Osteocyte (in vitro differentiated cells): ENCODE results near the gene C10orf143. TPM values are rescaled to one million over a fixed set of nuclear protein-coding genes. Genes with fewer than 3 reads are reported as not detected.

Experiments
- DNase-seq: peaks from one replicate; pipeline ENCODE4 v3.0.0; 2021; ENCODE audit warnings: mixed read lengths; ENCODE audit not compliant: unreplicated experiment; ENCODE audit errors: extremely low spot score
- H3K27ac Mint-ChIP-seq: one replicate; pipeline ENCODE4 v1.8.0; 2021; ENCODE audit warnings: mild to moderate bottlenecking, mixed read lengths; ENCODE audit not compliant: unreplicated experiment
- H3K27me3 Mint-ChIP-seq: one replicate; pipeline ENCODE4 v1.8.0; 2021; ENCODE audit warnings: mixed read lengths; ENCODE audit not compliant: unreplicated experiment
- H3K36me3 Mint-ChIP-seq: one replicate; pipeline ENCODE4 v1.8.0; 2021; ENCODE audit warnings: mixed read lengths; ENCODE audit not compliant: unreplicated experiment
- H3K4me1 Mint-ChIP-seq: one replicate; pipeline ENCODE4 v1.8.0; 2021; ENCODE audit warnings: mixed read lengths; ENCODE audit not compliant: unreplicated experiment
- H3K4me3 Mint-ChIP-seq: one replicate; pipeline ENCODE4 v1.8.0; 2021; ENCODE audit warnings: mild to moderate bottlenecking, moderate library complexity, mixed read lengths; ENCODE audit not compliant: unreplicated experiment
- H3K9me3 Mint-ChIP-seq: one replicate; pipeline ENCODE4 v1.8.0; 2021; ENCODE audit warnings: mixed read lengths; ENCODE audit not compliant: unreplicated experiment
- total RNA-seq: library from RNA; stranded (reverse); gene quantifications from 2 replicates; pipeline ENCODE4 v1.2.1, GENCODE V29; 2021
- TF ChIP-seq, protein P1 (sequence below): fragments of 200-600 bp; sonication (generic); IDR thresholded peaks from 2 replicates; pipeline ENCODE4 v1.5.0; 2021; ENCODE audit warnings: antibody characterized with exemption, mild to moderate bottlenecking, moderate library complexity

The C10orf143 gene
- total RNA-seq, 1 donor from 2014 or later, result 4.1 TPM

DNA sequence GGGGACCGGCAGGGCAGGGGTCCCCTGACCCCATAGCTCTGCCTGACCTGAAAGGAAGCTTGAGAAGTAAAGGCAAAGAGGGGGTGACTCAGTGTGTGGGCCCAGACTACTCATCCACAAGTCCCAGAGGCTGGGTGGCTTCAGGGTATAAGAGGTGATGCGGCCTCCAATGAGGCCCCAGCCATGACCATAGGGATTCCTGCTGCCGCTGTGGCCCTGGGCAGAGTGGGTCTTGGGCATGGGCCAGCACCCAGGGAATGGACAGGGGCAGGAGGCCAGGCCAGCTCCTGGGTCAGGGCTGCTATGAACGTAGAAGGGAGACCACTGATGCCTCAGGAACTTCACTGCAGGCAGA lies 82.2 kb downstream of the C10orf143 start:
- Mint-ChIP-seq H3K27me3 (no peaks in the 10 kb centered on the region), H3K4me3 (no peak overlapping the region), H3K4me1 (no peaks in the 10 kb centered on the region), H3K36me3 (no peaks in the 10 kb centered on the region), H3K27ac (no peak overlapping the region), H3K9me3 (peaks cover 15% of the 10 kb centered on the region)
- TF ChIP-seq, protein P1, sequence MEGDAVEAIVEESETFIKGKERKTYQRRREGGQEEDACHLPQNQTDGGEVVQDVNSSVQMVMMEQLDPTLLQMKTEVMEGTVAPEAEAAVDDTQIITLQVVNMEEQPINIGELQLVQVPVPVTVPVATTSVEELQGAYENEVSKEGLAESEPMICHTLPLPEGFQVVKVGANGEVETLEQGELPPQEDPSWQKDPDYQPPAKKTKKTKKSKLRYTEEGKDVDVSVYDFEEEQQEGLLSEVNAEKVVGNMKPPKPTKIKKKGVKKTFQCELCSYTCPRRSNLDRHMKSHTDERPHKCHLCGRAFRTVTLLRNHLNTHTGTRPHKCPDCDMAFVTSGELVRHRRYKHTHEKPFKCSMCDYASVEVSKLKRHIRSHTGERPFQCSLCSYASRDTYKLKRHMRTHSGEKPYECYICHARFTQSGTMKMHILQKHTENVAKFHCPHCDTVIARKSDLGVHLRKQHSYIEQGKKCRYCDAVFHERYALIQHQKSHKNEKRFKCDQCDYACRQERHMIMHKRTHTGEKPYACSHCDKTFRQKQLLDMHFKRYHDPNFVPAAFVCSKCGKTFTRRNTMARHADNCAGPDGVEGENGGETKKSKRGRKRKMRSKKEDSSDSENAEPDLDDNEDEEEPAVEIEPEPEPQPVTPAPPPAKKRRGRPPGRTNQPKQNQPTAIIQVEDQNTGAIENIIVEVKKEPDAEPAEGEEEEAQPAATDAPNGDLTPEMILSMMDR, result no peak
- DNase-seq, result no peak

DNA sequence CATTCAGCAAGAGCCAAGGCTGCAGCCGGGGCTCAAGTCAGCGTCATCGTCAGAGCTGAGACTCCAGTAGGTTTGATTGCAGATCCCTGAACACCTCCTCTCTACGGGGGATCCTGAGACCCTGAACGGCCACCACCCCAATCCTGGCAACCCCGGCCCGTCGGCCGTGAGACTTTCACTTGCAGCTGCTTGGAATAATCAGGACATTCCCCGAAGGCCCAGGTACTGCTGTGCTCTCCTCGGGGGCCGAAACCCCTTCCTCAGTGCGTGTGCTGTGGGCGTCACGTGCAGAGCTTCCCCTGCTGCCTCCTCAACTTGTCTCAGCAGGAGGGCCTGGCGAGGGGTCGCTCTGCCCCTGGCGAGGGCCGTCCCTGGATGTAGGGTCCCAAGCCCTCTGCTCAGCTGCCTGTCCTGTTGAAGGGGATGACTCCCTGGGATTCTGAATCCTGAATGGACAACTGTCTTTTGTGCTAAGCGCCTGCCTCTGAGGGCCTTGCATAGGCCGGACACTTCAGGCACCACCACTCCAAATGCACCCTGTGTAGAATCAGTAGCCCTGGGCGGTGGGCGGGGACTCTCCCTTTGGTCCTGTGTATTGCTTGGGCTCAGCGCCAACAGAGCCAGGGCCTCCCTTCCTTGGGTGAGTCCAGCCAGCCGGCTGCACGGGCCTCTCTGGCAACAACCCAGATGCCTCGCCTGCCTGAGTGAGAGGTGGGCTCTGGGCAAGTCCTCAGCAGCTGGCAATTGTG lies 82.7 kb downstream of the C10orf143 start:
- no peak overlapping the region for H3K4me3 Mint-ChIP-seq
- H3K9me3 Mint-ChIP-seq, result peaks cover 15% of the 10 kb centered on the region
- no peak for DNase-seq
- no peaks in the 10 kb centered on the region for H3K36me3 Mint-ChIP-seq
- TF ChIP-seq, protein P1, result no peak
- H3K27me3 Mint-ChIP-seq, result no peaks in the 10 kb centered on the region
- H3K27ac Mint-ChIP-seq, result no peak overlapping the region
- H3K4me1 Mint-ChIP-seq, result no peaks in the 10 kb centered on the region

DNA sequence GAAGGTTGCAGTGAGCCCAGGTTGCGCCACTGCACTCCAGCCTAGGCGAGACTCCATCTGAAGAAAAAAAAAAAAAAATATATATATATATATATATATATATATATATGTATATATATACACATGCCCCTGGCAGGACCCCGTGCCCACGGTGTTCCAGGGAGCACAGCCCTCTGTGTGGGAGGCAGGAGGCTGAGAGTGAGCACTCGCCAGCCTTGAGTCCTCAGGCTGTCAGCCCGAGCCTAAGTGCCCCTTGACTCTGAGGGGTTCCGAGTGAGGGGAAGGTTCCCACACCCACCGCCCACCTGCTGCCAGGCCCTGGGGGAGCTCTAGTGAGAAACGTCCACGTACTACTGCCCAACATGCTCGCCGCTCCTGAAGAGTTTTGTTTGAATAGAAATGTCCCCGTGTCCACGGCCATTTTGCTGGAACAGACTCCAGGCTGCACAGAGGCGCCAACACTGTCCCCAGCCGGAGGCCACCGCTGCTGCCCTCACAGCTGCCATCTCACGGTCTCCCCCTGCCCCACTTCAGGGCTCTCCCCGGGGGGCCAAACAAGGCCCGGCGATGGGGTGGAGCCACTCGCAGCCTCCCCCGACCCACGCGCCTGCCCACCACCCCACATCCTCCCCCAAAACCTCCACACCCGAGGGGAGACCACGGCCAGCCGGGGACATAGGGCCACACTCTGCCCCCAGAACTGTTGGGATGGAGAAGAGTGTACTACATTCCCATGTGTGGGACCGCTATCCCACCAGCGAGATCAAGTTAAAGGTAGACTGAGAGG lies 83.8 kb downstream of the C10orf143 start:
- DNase-seq, result no peak
- Mint-ChIP-seq H3K4me1 (no peaks in the 10 kb centered on the region), H3K27me3 (no peaks in the 10 kb centered on the region), H3K4me3 (no peak overlapping the region), H3K36me3 (no peaks in the 10 kb centered on the region), H3K27ac (no peak overlapping the region), H3K9me3 (peaks cover 9% of the 10 kb centered on the region)
- TF ChIP-seq, protein P1, result no peak

DNA sequence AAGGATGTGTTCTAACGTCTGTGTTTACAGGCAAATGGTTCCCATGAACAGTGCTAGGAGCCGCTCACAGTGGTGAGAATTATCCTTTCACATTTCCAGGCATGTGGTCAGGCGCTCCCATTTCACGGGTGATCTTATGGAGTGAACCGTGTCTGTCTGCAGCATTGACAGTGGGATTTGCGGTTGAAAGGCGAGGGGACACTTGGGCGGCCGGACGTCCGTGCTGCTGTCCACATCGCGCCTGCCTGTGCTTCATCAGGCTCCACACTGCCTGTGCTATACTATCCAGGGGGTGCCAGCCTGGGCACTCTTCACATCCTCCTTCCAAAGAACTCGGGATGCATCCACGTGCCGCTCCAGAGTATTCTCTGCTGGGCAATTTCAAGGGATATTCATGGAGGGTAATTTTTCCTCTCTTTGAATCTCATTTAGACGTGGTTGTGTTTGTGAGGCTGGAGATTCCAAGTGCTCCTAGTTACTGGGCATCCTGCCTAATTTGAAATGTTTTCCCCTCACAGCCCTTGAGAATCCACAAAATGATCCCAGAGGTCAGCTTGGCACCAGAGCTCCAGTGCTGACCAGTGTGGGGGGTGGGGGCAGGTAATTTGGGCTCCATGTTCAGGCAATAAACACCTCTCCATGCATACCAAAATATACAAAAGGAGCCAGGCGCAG lies 84.7 kb downstream of the C10orf143 start:
- no peak overlapping the region for H3K27ac Mint-ChIP-seq
- TF ChIP-seq, protein P1, result no peak
- H3K36me3 Mint-ChIP-seq, result no peaks in the 10 kb centered on the region
- no peaks in the 10 kb centered on the region for H3K27me3 Mint-ChIP-seq
- no peak for DNase-seq
- H3K9me3 Mint-ChIP-seq, result no peaks in the 10 kb centered on the region
- H3K4me3 Mint-ChIP-seq, result no peak overlapping the region
- H3K4me1 Mint-ChIP-seq, result no peaks in the 10 kb centered on the region

DNA sequence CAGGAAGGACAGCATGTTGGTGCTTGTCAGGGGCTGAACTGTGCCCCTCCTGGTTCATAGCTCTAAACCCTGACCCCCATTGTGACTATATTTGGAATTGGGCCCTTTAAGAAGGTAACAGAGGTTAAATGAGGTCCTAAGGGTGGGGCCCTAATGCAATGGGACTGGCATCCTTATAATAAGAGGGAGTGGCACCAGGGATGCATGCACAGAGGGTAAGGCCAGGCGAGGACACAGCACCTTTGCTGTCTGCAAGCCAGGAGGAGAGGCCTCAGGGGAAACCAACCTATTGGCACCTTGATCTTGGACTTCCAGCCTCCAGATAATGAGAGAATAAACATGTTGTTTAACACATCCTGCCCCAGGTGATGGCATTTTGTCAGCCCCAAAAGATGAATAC lies 85.3 kb downstream of the C10orf143 start:
- Mint-ChIP-seq H3K27ac (no peak overlapping the region), H3K36me3 (no peaks in the 10 kb centered on the region), H3K4me1 (no peaks in the 10 kb centered on the region), H3K4me3 (no peak overlapping the region), H3K9me3 (no peaks in the 10 kb centered on the region), H3K27me3 (no peaks in the 10 kb centered on the region)
- TF ChIP-seq, protein P1, result no peak
- no peak for DNase-seq
